Neural progenitor cell (in vitro differentiated cells): ENCODE data around the gene CEL. TPM values are rescaled to one million over a fixed set of nuclear protein-coding genes. Genes with fewer than 3 reads are reported as not detected.

Experiments
- DNase-seq: peaks from one replicate; pipeline ENCODE4 v3.0.0-alpha.2; 2016; ENCODE audit warnings: low spot score
- H2AFZ ChIP-seq: fragments of 200-600 bp; sonication (generic); replicated peaks from 2 replicates; pipeline ENCODE4 v1.6.1; 2016; ENCODE audit warnings: antibody characterized with exemption
- H3F3A ChIP-seq: fragments of 200-600 bp; sonication (generic); 2 replicates; pipeline ENCODE4 v1.6.1; 2016; ENCODE audit warnings: antibody characterized with exemption, low read depth
- H3K27ac ChIP-seq: fragments of 200-600 bp; sonication (generic); 2 replicates; pipeline ENCODE4 v1.5.1; 2016; ENCODE audit warnings: mild to moderate bottlenecking
- H3K27me3 ChIP-seq: fragments of 200-600 bp; sonication (generic); 2 replicates; pipeline ENCODE4 v1.6.1; 2016; ENCODE audit warnings: mild to moderate bottlenecking, moderate library complexity
- H3K36me3 ChIP-seq: fragments of 200-600 bp; sonication (generic); 2 replicates; pipeline ENCODE4 v1.5.1; 2016
- H3K4me1 ChIP-seq: fragments of 200-600 bp; sonication (generic); 2 replicates; pipeline ENCODE4 v1.6.1; 2016; ENCODE audit warnings: mixed run types
- H3K4me2 ChIP-seq: fragments of 200-600 bp; sonication (generic); 2 replicates; pipeline ENCODE4 v1.6.1; 2016
- H3K4me3 ChIP-seq: fragments of 200-600 bp; sonication (generic); 2 replicates; pipeline ENCODE4 v1.5.1; 2016
- H3K79me2 ChIP-seq: fragments of 200-600 bp; sonication (generic); 2 replicates; pipeline ENCODE4 v1.6.1; 2016; ENCODE audit warnings: low read depth
- H3K9ac ChIP-seq: fragments of 200-600 bp; sonication (generic); 2 replicates; pipeline ENCODE4 v1.6.1; 2016
- H3K9me3 ChIP-seq: fragments of 200-600 bp; sonication (generic); 2 replicates; pipeline ENCODE4 v1.5.1; 2016; ENCODE audit warnings: low read depth
- H4K20me1 ChIP-seq: fragments of 200-600 bp; sonication (generic); 2 replicates; pipeline ENCODE4 v1.6.1; 2016; ENCODE audit warnings: low read depth
- H3K27ac Mint-ChIP-seq: 3 replicates; pipeline ENCODE4 v1.8.0; 2021; ENCODE audit warnings: mixed read lengths
- H3K27me3 Mint-ChIP-seq: 2 replicates; pipeline ENCODE4 v1.8.0; 2022; ENCODE audit warnings: low read depth, mild to moderate bottlenecking, inconsistent platforms, moderate library complexity, mixed read lengths; ENCODE audit not compliant: insufficient read depth
- H3K36me3 Mint-ChIP-seq: 3 replicates; pipeline ENCODE4 v1.8.0; 2021; ENCODE audit warnings: mixed read lengths
- H3K4me1 Mint-ChIP-seq: 3 replicates; pipeline ENCODE4 v1.8.0; 2021; ENCODE audit warnings: mixed read lengths
- H3K4me3 Mint-ChIP-seq: 3 replicates; pipeline ENCODE4 v1.8.0; 2021; ENCODE audit warnings: mild to moderate bottlenecking, moderate library complexity, mixed read lengths
- H3K9me3 Mint-ChIP-seq: 3 replicates; pipeline ENCODE4 v1.8.0; 2020; ENCODE audit warnings: mixed read lengths
- CTCF ChIP-seq: fragments of 200-600 bp; sonication (generic); IDR thresholded peaks from 2 replicates; pipeline ENCODE4 v1.5.1; 2017; ENCODE audit warnings: antibody characterized with exemption, mild to moderate bottlenecking
- EZH2 ChIP-seq: fragments of 200-600 bp; sonication (generic); IDR thresholded peaks from 2 replicates; pipeline ENCODE4 v1.6.1; 2017; ENCODE audit warnings: antibody characterized with exemption, mild to moderate bottlenecking, moderate library complexity
- EZH2phosphoT487 ChIP-seq: fragments of 200-600 bp; sonication (generic); IDR thresholded peaks from 2 replicates; pipeline ENCODE4 v1.6.1; 2017; ENCODE audit warnings: antibody characterized with exemption
- total RNA-seq: library from RNA; depleted of rRNA; stranded (reverse); fragments of >200 nt; gene quantifications from 2 replicates; pipeline ENCODE4 v1.2.3, GENCODE V29; 2015; ENCODE audit warnings: low replicate concordance

Gene CEL
- total RNA-seq, 1 donor from 2014 or later: 1.0 TPM

GRCh38 chr9:133086894-133087293, 25.1 kb downstream of the CEL start:
- Histone ChIP-seq H3K79me2 (no peaks in the 10 kb centered on the region), H2AFZ (no peak overlapping the region), H3F3A (no peaks in the 10 kb centered on the region), H4K20me1 (no peaks in the 10 kb centered on the region), H3K27ac (no peak overlapping the region), H3K27me3 (no peaks in the 10 kb centered on the region), H3K9me3 (no peaks in the 10 kb centered on the region), H3K4me1 (peaks cover 4% of the 10 kb centered on the region), H3K36me3 (no peaks in the 10 kb centered on the region), H3K4me2 (no peak overlapping the region), H3K4me3 (no peak overlapping the region), H3K9ac (no peak overlapping the region)
- Mint-ChIP-seq H3K4me1 (no peaks in the 10 kb centered on the region), H3K36me3 (no peaks in the 10 kb centered on the region), H3K4me3 (no peak overlapping the region), H3K27me3 (peaks cover 7% of the 10 kb centered on the region), H3K27ac (no peak overlapping the region), H3K9me3 (no peaks in the 10 kb centered on the region)
- TF ChIP-seq EZH2 (no peak), CTCF (no peak), EZH2phosphoT487 (no peak)
- DNase-seq: no peak

DNA sequence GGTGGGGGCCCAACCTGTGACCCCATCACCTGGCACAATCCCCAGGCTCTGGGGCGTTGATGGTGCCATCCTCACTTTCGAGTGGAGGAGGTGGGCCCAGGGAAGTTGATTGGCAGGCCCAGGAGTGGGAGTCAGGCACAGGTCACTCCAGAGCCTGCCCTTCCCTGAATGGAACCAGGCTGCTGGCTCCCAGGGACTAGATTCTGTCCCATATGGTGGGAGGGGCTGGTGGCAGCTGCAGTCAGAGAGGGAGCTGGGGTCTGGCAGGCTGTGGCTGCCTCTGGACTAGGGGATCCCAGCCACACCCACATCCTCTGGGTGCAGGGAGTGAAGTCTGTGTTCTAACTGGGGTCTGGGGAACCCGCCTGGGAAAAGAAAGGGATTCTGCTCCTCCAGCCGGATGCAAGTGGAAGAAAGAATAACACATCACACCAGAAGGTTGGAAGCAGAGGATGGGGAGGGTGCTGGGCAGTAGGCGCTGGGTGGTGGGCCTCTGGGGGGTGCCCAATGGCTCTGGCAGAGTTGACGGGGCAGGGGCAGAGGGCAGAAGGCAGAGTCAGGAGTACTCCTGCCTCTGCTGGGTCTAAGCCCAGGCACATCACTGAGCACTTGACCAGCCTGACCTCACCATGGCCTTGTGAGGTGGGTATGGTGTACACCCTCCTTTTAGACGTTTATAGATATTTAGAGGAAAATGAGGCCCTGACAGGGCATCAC, 25.8 kb downstream of the CEL start:
- H3K27me3 Mint-ChIP-seq: peaks cover 7% of the 10 kb centered on the region
- H3K9me3 Mint-ChIP-seq: no peaks in the 10 kb centered on the region
- H3K4me3 Mint-ChIP-seq: no peak overlapping the region
- Histone ChIP-seq H4K20me1 (no peaks in the 10 kb centered on the region), H3K27ac (no peak overlapping the region), H3K4me1 (peaks cover 4% of the 10 kb centered on the region), H3K36me3 (no peaks in the 10 kb centered on the region), H3K9ac (no peak overlapping the region), H3K9me3 (no peaks in the 10 kb centered on the region), H3K4me2 (no peak overlapping the region), H3F3A (no peaks in the 10 kb centered on the region), H2AFZ (no peak overlapping the region), H3K27me3 (no peaks in the 10 kb centered on the region), H3K4me3 (no peak overlapping the region), H3K79me2 (no peaks in the 10 kb centered on the region)
- TF ChIP-seq CTCF: no peak
- H3K36me3 Mint-ChIP-seq: no peaks in the 10 kb centered on the region
- H3K27ac Mint-ChIP-seq: no peak overlapping the region
- no peaks in the 10 kb centered on the region for H3K4me1 Mint-ChIP-seq
- no peak for DNase-seq

DNA sequence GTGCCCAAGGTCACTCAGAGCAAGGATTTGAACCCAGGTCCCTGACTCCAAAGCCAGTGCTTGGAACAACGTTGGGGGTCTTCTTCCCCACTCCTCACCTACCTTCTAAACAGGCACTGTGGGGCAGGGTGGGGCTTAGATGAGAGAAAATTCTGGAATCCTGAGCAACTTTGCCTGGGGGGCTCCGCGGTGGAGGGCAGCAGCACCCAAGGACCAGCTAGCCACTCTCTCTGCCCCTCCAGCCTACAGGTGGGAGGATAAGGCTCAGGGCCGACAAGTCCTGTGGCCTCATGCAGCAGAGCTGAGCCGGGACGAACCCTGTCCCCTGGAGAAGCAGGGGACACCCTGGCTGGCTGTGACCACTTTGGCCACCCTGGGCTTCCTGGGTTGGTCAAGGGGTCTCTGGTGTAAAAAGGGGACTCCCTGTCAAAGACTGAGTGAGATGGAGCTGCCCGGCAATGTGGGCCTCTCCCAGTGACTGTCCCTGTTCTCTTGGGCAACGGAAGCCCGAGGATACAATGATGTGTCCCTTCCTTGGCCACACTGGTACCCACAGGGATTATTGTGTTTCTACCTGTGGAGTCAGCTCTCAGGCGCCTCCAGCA, 26.5 kb downstream of the CEL start:
- H3K9ac ChIP-seq: no peak overlapping the region
- Mint-ChIP-seq H3K27ac (no peak overlapping the region), H3K27me3 (peaks cover 7% of the 10 kb centered on the region), H3K4me3 (no peak overlapping the region), H3K9me3 (no peaks in the 10 kb centered on the region), H3K36me3 (no peaks in the 10 kb centered on the region), H3K4me1 (no peaks in the 10 kb centered on the region)
- no peaks in the 10 kb centered on the region for H4K20me1 ChIP-seq
- H3F3A ChIP-seq: no peaks in the 10 kb centered on the region
- H3K36me3 ChIP-seq: no peaks in the 10 kb centered on the region
- no peak overlapping the region for H3K27ac ChIP-seq
- no peak overlapping the region for H3K4me2 ChIP-seq
- no peak for TF ChIP-seq EZH2
- no peak overlapping the region for H3K4me3 ChIP-seq
- no peaks in the 10 kb centered on the region for H3K9me3 ChIP-seq
- H3K4me1 ChIP-seq: peaks cover 4% of the 10 kb centered on the region
- DNase-seq: no peak
- H2AFZ ChIP-seq: no peak overlapping the region
- H3K27me3 ChIP-seq: no peaks in the 10 kb centered on the region
- no peaks in the 10 kb centered on the region for H3K79me2 ChIP-seq

- Mint-ChIP-seq H3K27ac (no peak overlapping the region), H3K4me1 (no peaks in the 10 kb centered on the region), H3K4me3 (no peak overlapping the region), H3K27me3 (peaks cover 7% of the 10 kb centered on the region), H3K36me3 (no peaks in the 10 kb centered on the region), H3K9me3 (no peaks in the 10 kb centered on the region)
- no peaks in the 10 kb centered on the region for H3K27me3 ChIP-seq
- TF ChIP-seq EZH2phosphoT487: no peak
- no peak for TF ChIP-seq CTCF
- no peak for TF ChIP-seq EZH2
- H3K4me1 ChIP-seq: peaks cover 4% of the 10 kb centered on the region
- no peaks in the 10 kb centered on the region for H3K9me3 ChIP-seq
- H2AFZ ChIP-seq: no peak overlapping the region
- no peak overlapping the region for H3K27ac ChIP-seq
- H3K36me3 ChIP-seq: no peaks in the 10 kb centered on the region
- no peak overlapping the region for H3K4me2 ChIP-seq
- H3F3A ChIP-seq: no peaks in the 10 kb centered on the region
- no peak overlapping the region for H3K4me3 ChIP-seq
- H3K79me2 ChIP-seq: no peaks in the 10 kb centered on the region
- no peak overlapping the region for H3K9ac ChIP-seq
- H4K20me1 ChIP-seq: no peaks in the 10 kb centered on the region
- DNase-seq: no peak
Measured at GRCh38 chr9:133088756-133089155, 27.0 kb downstream of the CEL start.
